Measurements from ENCODE around the gene FAM241B.

- TF ChIP-seq POLR2A (IDR thresholded peaks at IDR 0.05) = no peak
- TF ChIP-seq, protein P1, sequence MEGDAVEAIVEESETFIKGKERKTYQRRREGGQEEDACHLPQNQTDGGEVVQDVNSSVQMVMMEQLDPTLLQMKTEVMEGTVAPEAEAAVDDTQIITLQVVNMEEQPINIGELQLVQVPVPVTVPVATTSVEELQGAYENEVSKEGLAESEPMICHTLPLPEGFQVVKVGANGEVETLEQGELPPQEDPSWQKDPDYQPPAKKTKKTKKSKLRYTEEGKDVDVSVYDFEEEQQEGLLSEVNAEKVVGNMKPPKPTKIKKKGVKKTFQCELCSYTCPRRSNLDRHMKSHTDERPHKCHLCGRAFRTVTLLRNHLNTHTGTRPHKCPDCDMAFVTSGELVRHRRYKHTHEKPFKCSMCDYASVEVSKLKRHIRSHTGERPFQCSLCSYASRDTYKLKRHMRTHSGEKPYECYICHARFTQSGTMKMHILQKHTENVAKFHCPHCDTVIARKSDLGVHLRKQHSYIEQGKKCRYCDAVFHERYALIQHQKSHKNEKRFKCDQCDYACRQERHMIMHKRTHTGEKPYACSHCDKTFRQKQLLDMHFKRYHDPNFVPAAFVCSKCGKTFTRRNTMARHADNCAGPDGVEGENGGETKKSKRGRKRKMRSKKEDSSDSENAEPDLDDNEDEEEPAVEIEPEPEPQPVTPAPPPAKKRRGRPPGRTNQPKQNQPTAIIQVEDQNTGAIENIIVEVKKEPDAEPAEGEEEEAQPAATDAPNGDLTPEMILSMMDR (IDR thresholded peaks at IDR 0.05 in 4 of 5, conservative IDR thresholded peaks at IDR 0.05 in 1 of 5) = no peak
Measured at GRCh38 chr10:69635428-69636272, 5.6 kb downstream of the FAM241B start.

All from gastrocnemius medialis (tissue), 4 donors.